Omental fat pad (tissue), 4 donors: Measurements from ENCODE around the gene PLEKHG7. TPM values are rescaled to one million over a fixed set of nuclear protein-coding genes. Genes with fewer than 3 reads are reported as not detected.
"Not testable (repeated sequence)": the region's sequence is repeated elsewhere in the genome, so short reads cannot be mapped to it uniquely, and the experiment has no call there.

Experiments used
- ATAC-seq: fragments of 150-250 bp; one replicate; pipeline ENCODE4 v1.9.1; 2016; ENCODE audit warnings: mild to moderate bottlenecking, moderate library complexity; ENCODE audit not compliant: low FRiP score
- DNase-seq: peaks from one replicate; pipeline ENCODE4 v3.0.0-alpha.2; 2019; ENCODE audit warnings: low spot score
- CTCF ChIP-seq, 3 donors: fragments of 450-650 bp; IDR thresholded peaks; one replicate each; pipeline ENCODE4 v1.5.1; 2016 to 2017; ENCODE audit warnings: antibody characterized with exemption in 3 of 3, mild to moderate bottlenecking in 3 of 3, moderate library complexity in 2 of 3
- total RNA-seq, 4 donors: library from RNA; depleted of rRNA; stranded (reverse); fragments of >200 nt; gene quantifications; one replicate each; pipeline ENCODE4 v1.1.0, GENCODE V29; 2016

Gene PLEKHG7
- total RNA-seq, 4 donors from 2014 or later = 0.12 TPM; not detected in 3

- no peak for TF ChIP-seq CTCF (IDR thresholded peaks at IDR 0.05)
- ATAC-seq = no peak
- no peak for DNase-seq
These were observed 37.3 kb upstream of the PLEKHG7 start for GRCh38 chr12:92665496-92665895.

- ATAC-seq = no peak
- no peak for TF ChIP-seq CTCF (IDR thresholded peaks at IDR 0.05)
- DNase-seq = no peak
These were observed 34.0 kb upstream of the PLEKHG7 start for GRCh38 chr12:92668739-92669138.

- not testable (repeated sequence) for DNase-seq, ATAC-seq
These were observed 31.3 kb upstream of the PLEKHG7 start for GRCh38 chr12:92671524-92671923.

GRCh38 chr12:92673756-92674155 lies 29.0 kb upstream of the PLEKHG7 start:
- DNase-seq = no peak
- TF ChIP-seq CTCF (IDR thresholded peaks at IDR 0.05) = no peak
- no peak for ATAC-seq

- ATAC-seq (no peak), DNase-seq (no peak)
- no peak for TF ChIP-seq CTCF (IDR thresholded peaks at IDR 0.05)
These were observed 28.3 kb upstream of the PLEKHG7 start for GRCh38 chr12:92674500-92674899.

GRCh38 chr12:92675092-92675865 lies 27.5 kb upstream of the PLEKHG7 start:
- no peak for TF ChIP-seq CTCF (IDR thresholded peaks at IDR 0.05)
- no peak for DNase-seq
- ATAC-seq = no peak

GRCh38 chr12:92676710-92677109 lies 26.1 kb upstream of the PLEKHG7 start:
- no peak for DNase-seq
- ATAC-seq = no peak

More at GRCh38 chr12:92676710-92677109, 26.1 kb upstream of the PLEKHG7 start:
- no peak for TF ChIP-seq CTCF (IDR thresholded peaks at IDR 0.05)
